Measurements from ENCODE around the gene PRR15. TPM values are rescaled to one million over a fixed set of nuclear protein-coding genes. Genes with fewer than 3 reads are reported as not detected.

The PRR15 gene
- polyA plus RNA-seq, 1 donor from 2014 or later: not detected

- H3K4me1 Mint-ChIP-seq: peaks cover 2 to 5% (median 4%) of the 10 kb centered on the region in 3 donors
- peaks cover 5% of the 10 kb centered on the region for H3K36me3 Mint-ChIP-seq
- no peak overlapping the region for H3K4me3 Mint-ChIP-seq
- peaks cover 1% of the 10 kb centered on the region for H3K27me3 Mint-ChIP-seq
- no peak overlapping the region for H3K27ac Mint-ChIP-seq
- H3K9me3 Mint-ChIP-seq: peaks cover under 1 to 2% (median under 1%) of the 10 kb centered on the region in 3 donors
These were observed 45.8 kb downstream of the PRR15 start for GRCh38 chr7:29609162-29610037.

- H3K4me3 Mint-ChIP-seq: no peak overlapping the region
- H3K36me3 Mint-ChIP-seq: peaks cover 7% of the 10 kb centered on the region
- no peak overlapping the region for H3K27ac Mint-ChIP-seq
- peaks cover 0 to 2% (median 0%) of the 10 kb centered on the region in 3 donors for H3K9me3 Mint-ChIP-seq
- H3K4me1 Mint-ChIP-seq: peaks cover 2 to 5% (median 4%) of the 10 kb centered on the region in 3 donors
- peaks cover 1% of the 10 kb centered on the region for H3K27me3 Mint-ChIP-seq
These were observed 46.5 kb downstream of the PRR15 start for GRCh38 chr7:29610086-29610485.

- Mint-ChIP-seq H3K4me1 (peaks cover 2 to 4% (median 3%) of the 10 kb centered on the region in 3 donors), H3K27me3 (peaks cover 3% of the 10 kb centered on the region), H3K9me3 (peaks cover 0 to 2% (median 0%) of the 10 kb centered on the region in 3 donors), H3K36me3 (peaks cover 7% of the 10 kb centered on the region), H3K27ac (no peak overlapping the region), H3K4me3 (no peak overlapping the region)
These were observed 48.4 kb downstream of the PRR15 start for GRCh38 chr7:29611941-29612544.

GRCh38 chr7:29612596-29612995, 49.0 kb downstream of the PRR15 start:
- peaks cover 7% of the 10 kb centered on the region for H3K36me3 Mint-ChIP-seq
- H3K4me3 Mint-ChIP-seq: no peak overlapping the region
- peaks cover 6% of the 10 kb centered on the region for H3K27me3 Mint-ChIP-seq
- H3K27ac Mint-ChIP-seq: no peak overlapping the region
- peaks cover 2 to 4% (median 3%) of the 10 kb centered on the region in 3 donors for H3K4me1 Mint-ChIP-seq
- peaks cover 0 to 3% (median 2%) of the 10 kb centered on the region in 3 donors for H3K9me3 Mint-ChIP-seq

GRCh38 chr7:29613100-29613499, 49.5 kb downstream of the PRR15 start:
- H3K4me3 Mint-ChIP-seq: no peak overlapping the region
- peaks cover 6% of the 10 kb centered on the region for H3K27me3 Mint-ChIP-seq
- H3K4me1 Mint-ChIP-seq: peaks cover 2 to 4% (median 3%) of the 10 kb centered on the region in 3 donors
- no peak overlapping the region for H3K27ac Mint-ChIP-seq
- peaks cover 7% of the 10 kb centered on the region for H3K36me3 Mint-ChIP-seq
- H3K9me3 Mint-ChIP-seq: peaks cover 0 to 3% (median 2%) of the 10 kb centered on the region in 3 donors

- Mint-ChIP-seq H3K36me3 (peaks cover 7% of the 10 kb centered on the region), H3K9me3 (peaks cover 0 to 3% (median 2%) of the 10 kb centered on the region in 3 donors), H3K4me1 (peaks cover 2 to 4% (median 3%) of the 10 kb centered on the region in 3 donors), H3K27ac (no peak overlapping the region), H3K27me3 (peaks cover 6% of the 10 kb centered on the region), H3K4me3 (no peak overlapping the region)
These were observed 50.6 kb downstream of the PRR15 start for GRCh38 chr7:29614229-29614628.

Other genes starting within 250 kb of the PRR15 start
- not detected for gene WIPF3, start 242.7 kb downstream of the PRR15 start, polyA plus RNA-seq